HEK293T (cell line): ENCODE measurements around the gene SLC35E4.
A peak's percentile ranks its signal among the peaks of the same experiment; 100 is the strongest.

Experiments
- ARNT ChIP-seq: fragments of 450-650 bp; IDR thresholded peaks from 2 replicates; pipeline ENCODE4 v1.6.1; 2017; ENCODE audit warnings: mild to moderate bottlenecking
- ELF4 ChIP-seq: fragments of 450-650 bp; IDR thresholded peaks from 2 replicates; pipeline ENCODE4 v1.6.1; 2017; ENCODE audit warnings: antibody characterized with exemption
- L3MBTL2 ChIP-seq: fragments of 450-650 bp; conservative IDR thresholded peaks from 2 replicates; pipeline ENCODE4 v1.6.1; 2016; ENCODE audit warnings: mild to moderate bottlenecking
- LEF1 ChIP-seq: fragments of 450-650 bp; IDR thresholded peaks from 2 replicates; pipeline ENCODE4 v1.6.1; 2017; ENCODE audit warnings: mild to moderate bottlenecking, borderline replicate concordance
- TARDBP ChIP-seq: fragments of 450-650 bp; IDR thresholded peaks from 2 replicates; pipeline ENCODE4 v1.6.1; 2016

- TF ChIP-seq TARDBP (no peak), L3MBTL2 (peak; percentile 26; the same call in 1 of the 2 replicates), ELF4 (no peak), ARNT (no peak), LEF1 (no peak)
Measured at GRCh38 chr22:30634471-30635233, 929 bp upstream of the SLC35E4 start.
